A549 (cell line): Measurements from ENCODE around the gene SPECC1. TPM values are rescaled to one million over a fixed set of nuclear protein-coding genes. Genes with fewer than 3 reads are reported as not detected.

ENCODE experiments used
- BCL3 ChIP-seq: fragments of >200 bp; sonication (Bioruptor Twin); formaldehyde crosslinking; IDR thresholded peaks from 3 replicates; pipeline ENCODE4 v1.6.1; 2016
- CHD4 ChIP-seq: fragments of 200-600 bp; sonication (generic); IDR thresholded peaks from 2 replicates; pipeline ENCODE4 v1.6.1; 2016; ENCODE audit warnings: antibody characterized with exemption, mild to moderate bottlenecking, borderline replicate concordance
- E2F6 ChIP-seq: IDR thresholded peaks from 2 replicates; pipeline ENCODE4 v1.6.1; 2012; ENCODE audit warnings: low read depth, borderline replicate concordance
- EHF ChIP-seq: fragments of 250-450 bp; sonication (Bioruptor Pico); IDR thresholded peaks from 2 replicates; pipeline ENCODE4 v1.5.0; 2020; ENCODE audit warnings: mild to moderate bottlenecking
- EHMT2 ChIP-seq: fragments of 200-600 bp; sonication (generic); IDR thresholded peaks from 2 replicates; pipeline ENCODE4 v1.6.1; 2016; ENCODE audit warnings: antibody characterized with exemption, low read depth, mild to moderate bottlenecking, moderate library complexity
- ESRRA ChIP-seq: fragments of 150-350 bp; IDR thresholded peaks from 2 replicates; pipeline ENCODE4 v1.6.1; 2014; ENCODE audit warnings: mild to moderate bottlenecking, low read length, borderline replicate concordance
- FOSL2 ChIP-seq, 2 experiments: fragments of 450-650 bp in 1 of 2; fragments of >200 bp in 1 of 2; sonication (Bioruptor Twin) in 1 of 2; formaldehyde crosslinking; IDR thresholded peaks; 2 replicates each; pipeline versions ENCODE4 v1.5.0 to v1.6.1; 2016 to 2020; ENCODE audit warnings: mild to moderate bottlenecking in 1 of 2, moderate library complexity in 1 of 2
- GATA3 ChIP-seq: IDR thresholded peaks from 2 replicates; pipeline ENCODE4 v1.6.1; 2012; ENCODE audit warnings: borderline replicate concordance
- HES2 ChIP-seq: fragments of >200 bp; sonication (Bioruptor Twin); formaldehyde crosslinking; IDR thresholded peaks from 2 replicates; pipeline ENCODE4 v1.6.1; 2016
- HEYL ChIP-seq: fragments of 250-450 bp; sonication (Bioruptor Pico); IDR thresholded peaks from 2 replicates; pipeline ENCODE4 v1.8.0; 2021; ENCODE audit warnings: mild to moderate bottlenecking, moderate library complexity
- HOXA7 ChIP-seq: fragments of 250-450 bp; sonication (Bioruptor Pico); IDR thresholded peaks from 2 replicates; pipeline ENCODE4 v1.5.0; 2020; ENCODE audit warnings: mild to moderate bottlenecking, moderate library complexity
- HOXB5 ChIP-seq: fragments of 250-450 bp; sonication (Bioruptor Pico); IDR thresholded peaks from 2 replicates; pipeline ENCODE4 v1.5.0; 2020; ENCODE audit warnings: mild to moderate bottlenecking, moderate library complexity
- JUN ChIP-seq, 2 experiments: fragments of >200 bp; sonication (Bioruptor Twin); formaldehyde crosslinking; IDR thresholded peaks; 2 replicates in 1 of 2; 3 replicates in 1 of 2; pipeline ENCODE4 v1.6.1; 2016 to 2017
- KDM5A ChIP-seq: fragments of 200-600 bp; sonication (generic); IDR thresholded peaks from 2 replicates; pipeline ENCODE4 v1.6.1; 2016; ENCODE audit warnings: antibody characterized with exemption, mild to moderate bottlenecking
- MAFK ChIP-seq: fragments of 450-650 bp; IDR thresholded peaks from 2 replicates; pipeline ENCODE4 v1.6.1; 2014; ENCODE audit not compliant: partially characterized antibody
- MAZ ChIP-seq: fragments of 150-350 bp; IDR thresholded peaks from 2 replicates; pipeline ENCODE4 v1.6.1; 2014; ENCODE audit warnings: antibody characterized with exemption, low read depth, low read length, borderline replicate concordance
- MYC ChIP-seq: IDR thresholded peaks from 2 replicates; pipeline ENCODE4 v1.6.1; 2012; ENCODE audit warnings: mild to moderate bottlenecking, inconsistent platforms, low read length, improper control_type of control experiment, borderline replicate concordance
- NFE2L2 ChIP-seq: fragments of 150-350 bp; conservative IDR thresholded peaks from 2 replicates; pipeline ENCODE4 v1.6.1; 2014; ENCODE audit warnings: low read length
- NPAS2 ChIP-seq: fragments of 250-450 bp; sonication (Bioruptor Pico); IDR thresholded peaks from 2 replicates; pipeline ENCODE4 v1.8.0; 2022; ENCODE audit warnings: mild to moderate bottlenecking, moderate library complexity, borderline replicate concordance
- NR3C1 ChIP-seq: fragments of >200 bp; sonication (Bioruptor Twin); formaldehyde crosslinking; IDR thresholded peaks from 3 replicates; pipeline ENCODE4 v1.6.1; 2017
- POLR2A ChIP-seq: IDR thresholded peaks from 2 replicates; pipeline ENCODE4 v1.6.1; 2012; ENCODE audit warnings: mild to moderate bottlenecking, low read length
- RAD21 ChIP-seq, 2 experiments: fragments of >200 bp in 1 of 2; sonication (Bioruptor Twin) in 1 of 2; formaldehyde crosslinking in 1 of 2; IDR thresholded peaks in 1 of 2; conservative IDR thresholded peaks in 1 of 2; 2 replicates in 1 of 2; 3 replicates in 1 of 2; pipeline ENCODE4 v1.6.1; 2012 to 2018; ENCODE audit warnings: inconsistent platforms in 1 of 2
- RCOR1 ChIP-seq: fragments of 150-350 bp; IDR thresholded peaks from 2 replicates; pipeline ENCODE4 v1.6.1; 2014; ENCODE audit warnings: antibody characterized with exemption, low read length, low read depth
- REST ChIP-seq: fragments of 200-600 bp; sonication (generic); IDR thresholded peaks from 2 replicates; pipeline ENCODE4 v1.6.1; 2016; ENCODE audit warnings: antibody characterized with exemption, mild to moderate bottlenecking, moderate library complexity
- RNF2 ChIP-seq: fragments of 200-600 bp; sonication (generic); IDR thresholded peaks from 2 replicates; pipeline ENCODE4 v1.6.1; 2016; ENCODE audit warnings: low read depth, mild to moderate bottlenecking, antibody characterized with exemption, moderate library complexity, borderline replicate concordance
- SMC3 ChIP-seq: fragments of >200 bp; sonication (Bioruptor Twin); formaldehyde crosslinking; IDR thresholded peaks from 3 replicates; pipeline ENCODE4 v1.6.1; 2018; ENCODE audit warnings: inconsistent platforms
- SREBF2 ChIP-seq: fragments of 450-650 bp; IDR thresholded peaks from 2 replicates; pipeline ENCODE4 v1.6.1; 2014; ENCODE audit warnings: mild to moderate bottlenecking, moderate library complexity
- TFCP2L1 ChIP-seq: fragments of 250-450 bp; sonication (Bioruptor Pico); IDR thresholded peaks from 2 replicates; pipeline ENCODE4 v1.5.0; 2021; ENCODE audit warnings: mild to moderate bottlenecking
- USF2 ChIP-seq: fragments of 450-650 bp; IDR thresholded peaks from 2 replicates; pipeline ENCODE4 v1.6.1; 2014; ENCODE audit warnings: antibody characterized with exemption
- ZC3H11A ChIP-seq: fragments of 450-650 bp; IDR thresholded peaks from 2 replicates; pipeline ENCODE4 v1.6.1; 2014; ENCODE audit warnings: antibody characterized with exemption, mild to moderate bottlenecking
- ZNF302 ChIP-seq: fragments of 250-450 bp; sonication (Bioruptor Pico); IDR thresholded peaks from 2 replicates; pipeline ENCODE4 v1.9.0; 2021; ENCODE audit warnings: inconsistent platforms, mild to moderate bottlenecking, moderate library complexity
- ZSCAN20 ChIP-seq: fragments of 250-450 bp; sonication (Bioruptor Pico); IDR thresholded peaks from 2 replicates; pipeline ENCODE4 v1.8.0; 2022; ENCODE audit warnings: mild to moderate bottlenecking, moderate library complexity
- polyA plus RNA-seq, 4 experiments: library from polyadenylated mRNA; depleted of rRNA in 3 of 4; stranded (reverse); fragments of >200 nt; fragmentation: RNase III in 1 of 4; extraction: RNeasy Plus Mini Kit Qiagen cat#74134 plus additional on column Dnase treatment in 1 of 4; gene quantifications; 2 replicates in 3 of 4; 3 replicates in 1 of 4; pipeline ENCODE4 v1.2.3, GENCODE V29; 2011 to 2017

The SPECC1 gene
- polyA plus RNA-seq, 2 of the 4 experiments (the other 2 are of a cell fraction), result 45.1 to 66.2 TPM

- TF ChIP-seq ZC3H11A (no peak), RAD21 (conservative IDR thresholded peaks at IDR 0.05 in 1 of 2, IDR thresholded peaks at IDR 0.05 in 1 of 2) (peak in 1 of 2 experiments; percentile 49; a peak in 3 of 5 replicates), USF2 (no peak), SMC3 (peak; percentile 20; the same call in 2 of the 3 replicates), EHMT2 (no peak), GATA3 (no peak), EHF (CRISPR knock-in tag) (no peak), REST (no peak), KDM5A (no peak), FOSL2 (IDR thresholded peaks at IDR 0.05) (peak; percentile 34; the same call in 1 of the 2 replicates), FOSL2 (CRISPR knock-in tag; IDR thresholded peaks at IDR 0.05) (peak; percentile 60), CHD4 (no peak), RNF2 (peak; percentile 80; the same call in 1 of the 2 replicates), ZSCAN20 (CRISPR knock-in tag) (no peak), HEYL (CRISPR knock-in tag) (no peak), SREBF2 (no peak), ESRRA (no peak), RCOR1 (no peak), HES2 (no peak; the same call in 1 of the 2 replicates), HOXA7 (CRISPR knock-in tag) (no peak), TFCP2L1 (CRISPR knock-in tag) (no peak; the same call in 1 of the 2 replicates), JUN (IDR thresholded peaks at IDR 0.05) (peak; percentile 51 to 93; a peak in 4 of 5 replicates), BCL3 (no peak; the same call in 2 of the 3 replicates), ZNF302 (CRISPR knock-in tag) (no peak), NFE2L2 (no peak), MYC (no peak; the same call in 1 of the 2 replicates), MAFK (no peak), NPAS2 (CRISPR knock-in tag) (no peak), POLR2A (no peak; the same call in 1 of the 2 replicates), E2F6 (no peak), HOXB5 (CRISPR knock-in tag) (no peak), NR3C1 (no peak), MAZ (no peak)
- TF ChIP-seq, all 56 proteins: peak for 11
Observed at GRCh38 chr17:20156196-20157000, 147.2 kb downstream of the SPECC1 start (continued).
